Erythroblast (primary cell): ENCODE data around the gene RUBCNL.

Source experiments
- DNase-seq, 2 experiments: peaks; one replicate each; lab custom pipeline; 2025; lab: John Stamatoyannopoulos, UW
- GATA1 ChIP-seq: IDR thresholded peaks from 2 replicates; pipeline ENCODE4 v1.6.1; 2011; ENCODE audit warnings: low read depth, mild to moderate bottlenecking, control low read depth, low read length, moderate library complexity
- POLR2A ChIP-seq: IDR thresholded peaks from 2 replicates; pipeline ENCODE4 v1.6.1; 2011; ENCODE audit warnings: mild to moderate bottlenecking, low read length

Gene RUBCNL

DNA sequence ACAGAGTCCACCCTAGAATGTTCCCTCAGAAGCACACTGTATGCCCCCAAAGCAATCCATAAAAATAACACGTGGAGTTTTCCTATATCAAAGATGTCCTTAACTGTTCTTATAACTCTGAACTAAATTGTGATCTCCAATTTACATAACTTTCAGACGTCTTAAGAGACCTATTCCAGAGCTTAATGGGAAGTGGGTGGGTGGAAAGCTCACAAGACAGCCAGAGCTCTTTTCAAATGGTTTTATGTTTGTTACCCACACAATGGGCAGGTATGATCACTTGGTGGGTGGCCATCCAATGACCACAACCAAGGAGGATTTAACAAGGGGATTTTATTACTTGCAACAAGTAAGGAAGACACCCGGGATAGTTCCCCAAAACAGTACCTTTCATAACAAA, 93.6 kb downstream of the RUBCNL start:
- DNase-seq, result no peak
- TF ChIP-seq GATA1, result no peak
- TF ChIP-seq POLR2A, result no peak
